GM19468 (cell line): ENCODE data around the gene SNTG2.

ENCODE experiments used
- ATAC-seq: cut with Tn5 transposase; IDR thresholded peaks from one replicate; pipeline ENCODE4 v1.9.1; 2021; ENCODE audit warnings: mild to moderate bottlenecking, moderate library complexity, moderate number of reproducible peaks; ENCODE audit not compliant: unreplicated experiment; ENCODE audit errors: extremely low read depth

SNTG2 gene

GRCh38 chr2:981759-982158, 31.1 kb downstream of the SNTG2 start:
- no peak for ATAC-seq

- no peak for ATAC-seq
Observed at GRCh38 chr2:985317-985898, 34.8 kb downstream of the SNTG2 start.

- ATAC-seq = no peak
Observed at GRCh38 chr2:987789-988188, 37.1 kb downstream of the SNTG2 start.

- no peak for ATAC-seq
Observed at GRCh38 chr2:989781-990467, 39.3 kb downstream of the SNTG2 start.

- ATAC-seq = no peak
Observed at GRCh38 chr2:990970-991369, 40.3 kb downstream of the SNTG2 start.

- no peak for ATAC-seq
Observed at GRCh38 chr2:1002350-1002749, 51.7 kb downstream of the SNTG2 start.

- ATAC-seq = no peak
Observed at GRCh38 chr2:1004398-1004797, 53.7 kb downstream of the SNTG2 start.

GRCh38 chr2:1010415-1010930, 59.8 kb downstream of the SNTG2 start:
- ATAC-seq = no peak

GRCh38 chr2:1011006-1011405, 60.4 kb downstream of the SNTG2 start:
- ATAC-seq = no peak

- no peak for ATAC-seq
Observed at GRCh38 chr2:1011985-1012384, 61.3 kb downstream of the SNTG2 start.

GRCh38 chr2:1014802-1015201, 64.2 kb downstream of the SNTG2 start:
- no peak for ATAC-seq

GRCh38 chr2:1016500-1016899, 65.9 kb downstream of the SNTG2 start:
- ATAC-seq = no peak

GRCh38 chr2:1017827-1018226, 67.2 kb downstream of the SNTG2 start:
- no peak for ATAC-seq

GRCh38 chr2:1020206-1020605, 69.6 kb downstream of the SNTG2 start:
- ATAC-seq = no peak

GRCh38 chr2:1022178-1022577, 71.5 kb downstream of the SNTG2 start:
- no peak for ATAC-seq

- ATAC-seq = no peak
Observed at GRCh38 chr2:1024981-1025380, 74.3 kb downstream of the SNTG2 start.

- no peak for ATAC-seq
Observed at GRCh38 chr2:1026141-1026540, 75.5 kb downstream of the SNTG2 start.

GRCh38 chr2:1028831-1029230, 78.2 kb downstream of the SNTG2 start:
- no peak for ATAC-seq

- ATAC-seq = no peak
Observed at GRCh38 chr2:1032030-1032429, 81.4 kb downstream of the SNTG2 start.

- ATAC-seq = no peak
Observed at GRCh38 chr2:1033069-1033468, 82.4 kb downstream of the SNTG2 start.

GRCh38 chr2:1037066-1037465, 86.4 kb downstream of the SNTG2 start:
- no peak for ATAC-seq

GRCh38 chr2:1039549-1039948, 88.9 kb downstream of the SNTG2 start:
- no peak for ATAC-seq
